ENCODE measurements around the gene MEG3. TPM values are rescaled to one million over a fixed set of nuclear protein-coding genes. Genes with fewer than 3 reads are reported as not detected.

MEG3 gene
- total RNA-seq, 1 experiment from 2014 or later = not detected

DNA sequence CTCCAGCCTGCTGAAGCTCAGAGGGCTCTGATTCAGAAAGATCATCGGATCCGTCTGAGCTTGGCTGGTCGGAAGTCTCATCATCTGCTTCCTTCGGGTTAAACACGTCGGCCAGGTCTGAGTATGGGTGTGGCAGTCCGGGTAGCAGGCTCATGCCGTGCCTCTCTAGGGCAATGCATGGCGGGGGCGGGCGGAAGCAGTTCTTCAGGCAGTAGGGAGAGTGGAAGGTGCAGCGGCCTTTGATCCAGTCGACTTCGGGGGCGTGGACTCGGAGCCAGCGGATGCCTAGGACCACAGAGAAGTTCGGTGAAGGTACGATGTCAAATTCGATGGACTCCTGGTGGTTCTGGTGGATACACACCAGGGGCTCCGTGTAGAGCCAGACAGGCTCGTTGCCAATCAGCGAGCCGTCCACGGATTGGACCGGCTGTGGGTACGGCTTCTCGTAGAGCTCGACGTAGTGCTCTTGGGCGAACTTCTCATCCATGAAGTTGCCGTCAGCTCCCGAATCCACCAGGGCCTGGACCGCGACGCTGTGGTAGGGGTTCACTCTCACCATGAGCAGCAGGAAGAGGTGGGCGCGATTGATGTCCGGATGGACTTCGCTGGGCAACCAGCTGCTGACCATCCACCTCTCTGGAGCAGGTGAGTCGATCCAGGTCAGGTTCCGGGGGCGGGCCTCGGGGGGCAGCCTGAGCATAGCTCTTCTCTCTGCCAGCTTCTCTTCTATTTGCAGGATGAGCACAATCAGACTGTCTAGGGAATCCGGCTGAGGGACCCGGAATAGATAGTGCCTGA, 57.3 kb downstream of the MEG3 start:
- ChIA-PET POLR2A (ENCODE audit: unreplicated experiment) (no interaction called here), CTCF (no interaction called here)
- H3K4me1 ChIP-seq (replicated peaks; ENCODE audit: insufficient read depth) = no peaks in the 10 kb centered on the region
- no peaks in the 10 kb centered on the region for H3K9me2 ChIP-seq (ENCODE audit: insufficient read depth)
- no peaks in the 10 kb centered on the region for H3F3A ChIP-seq (ENCODE audit: insufficient read depth, low read depth)
- no peak overlapping the region for H2AFZ ChIP-seq
- no peak overlapping the region for H3K27ac ChIP-seq
- H3K27me3 ChIP-seq (ENCODE audit: insufficient read depth, low read depth) = peaks cover 58% of the 10 kb centered on the region
- BruUV-seq (replicated peaks) = no TSS peak
- no peak overlapping the region for H3K4me3 ChIP-seq
- H3K9me3 ChIP-seq (ENCODE audit: insufficient read depth, low read depth) = no peaks in the 10 kb centered on the region
- TF ChIP-seq EZH2 (IDR thresholded peaks at IDR 0.05; ENCODE audit: low read depth) (no peak), CTCF (conservative IDR thresholded peaks at IDR 0.05) (no peak)
- DNase-seq = no peak
- no peaks in the 10 kb centered on the region for H3K79me2 ChIP-seq (ENCODE audit: low read depth)
- intact Hi-C loops (cut with micrococcal nuclease; ENCODE audit: unreplicated experiment) = no loop called here
- H3K4me2 ChIP-seq = no peak overlapping the region
- H4K20me1 ChIP-seq (ENCODE audit: insufficient read depth) = no peaks in the 10 kb centered on the region
- no peaks in the 10 kb centered on the region for H3K36me3 ChIP-seq (ENCODE audit: low read depth)

- BruUV-seq (replicated peaks) = no TSS peak
- H3K4me3 ChIP-seq = no peak overlapping the region
- no peaks in the 10 kb centered on the region for H3K4me1 ChIP-seq (replicated peaks; ENCODE audit: insufficient read depth)
- TF ChIP-seq EZH2 (IDR thresholded peaks at IDR 0.05; ENCODE audit: low read depth) (no peak), CTCF (conservative IDR thresholded peaks at IDR 0.05) (no peak)
- intact Hi-C loops (cut with micrococcal nuclease; ENCODE audit: unreplicated experiment) = no loop called here
- no peak overlapping the region for H3K4me2 ChIP-seq
- no peak overlapping the region for H3K27ac ChIP-seq
- no peaks in the 10 kb centered on the region for H4K20me1 ChIP-seq (ENCODE audit: insufficient read depth)
- no peak overlapping the region for H2AFZ ChIP-seq
- ChIA-PET CTCF (no interaction called here), POLR2A (ENCODE audit: unreplicated experiment) (no interaction called here)
- H3K27me3 ChIP-seq (ENCODE audit: insufficient read depth, low read depth) = peaks cover 62% of the 10 kb centered on the region
- no peaks in the 10 kb centered on the region for H3K9me2 ChIP-seq (ENCODE audit: insufficient read depth)
- no peaks in the 10 kb centered on the region for H3K79me2 ChIP-seq (ENCODE audit: low read depth)
- no peak for DNase-seq
- H3K9me3 ChIP-seq (ENCODE audit: insufficient read depth, low read depth) = no peaks in the 10 kb centered on the region
- H3F3A ChIP-seq (ENCODE audit: insufficient read depth, low read depth) = no peaks in the 10 kb centered on the region
- no peaks in the 10 kb centered on the region for H3K36me3 ChIP-seq (ENCODE audit: low read depth)
Measured at GRCh38 chr14:100883789-100884101, 57.8 kb downstream of the MEG3 start.

- Histone ChIP-seq H2AFZ (no peak overlapping the region), H3K9me3 (ENCODE audit: insufficient read depth, low read depth) (no peaks in the 10 kb centered on the region), H4K20me1 (ENCODE audit: insufficient read depth) (no peaks in the 10 kb centered on the region), H3K4me2 (no peak overlapping the region), H3K27me3 (ENCODE audit: insufficient read depth, low read depth) (peaks cover 68% of the 10 kb centered on the region), H3K4me3 (no peak overlapping the region), H3K9me2 (ENCODE audit: insufficient read depth) (no peaks in the 10 kb centered on the region), H3F3A (ENCODE audit: insufficient read depth, low read depth) (no peaks in the 10 kb centered on the region), H3K27ac (no peak overlapping the region), H3K79me2 (ENCODE audit: low read depth) (no peaks in the 10 kb centered on the region), H3K36me3 (ENCODE audit: low read depth) (no peaks in the 10 kb centered on the region), H3K4me1 (replicated peaks; ENCODE audit: insufficient read depth) (no peaks in the 10 kb centered on the region)
- ChIA-PET CTCF (no interaction called here), POLR2A (ENCODE audit: unreplicated experiment) (no interaction called here)
- BruUV-seq (replicated peaks) = no TSS peak
- intact Hi-C loops (cut with micrococcal nuclease; ENCODE audit: unreplicated experiment) = no loop called here
- DNase-seq = no peak
- TF ChIP-seq CTCF (conservative IDR thresholded peaks at IDR 0.05) = no peak
- TF ChIP-seq EZH2 (IDR thresholded peaks at IDR 0.05; ENCODE audit: low read depth) = no peak
Measured at GRCh38 chr14:100884456-100884855, 58.5 kb downstream of the MEG3 start.

Data from PC-9 (cell line).